A549 (cell line): ENCODE measurements around the gene CTXN3. TPM values are rescaled to one million over a fixed set of nuclear protein-coding genes. Genes with fewer than 3 reads are reported as not detected.

Experiments
- ATAC-seq, 2 experiments: fragments of 200-7000 bp in 1 of 2; fragments of >200 bp in 1 of 2; cut with Nextera tagmentation in 1 of 2; cut with Tn5 transposase in 1 of 2; 3 replicates each; pipeline versions ENCODE4 v1.8.0 to v1.9.1; 2018 to 2020; ENCODE audit warnings: mild to moderate bottlenecking in 1 of 2, moderate library complexity in 1 of 2
- CTCF ChIA-PET: fragments of 300-600 bp; sonication (Branson Sonifier 250); formaldehyde crosslinking; extraction: SDS; loops from one replicate; lab custom pipeline; 2021; ENCODE audit warnings: antibody characterized with exemption, inconsistent platforms; lab: Yijun Ruan, JAX
- POLR2A ChIA-PET: fragments of 350-600 bp; formaldehyde crosslinking; extraction: SDS; loops from one replicate; lab custom pipeline; 2021; ENCODE audit warnings: antibody characterized with exemption, inconsistent platforms; lab: Yijun Ruan, JAX
- DNase-seq, 2 experiments: peaks; one replicate each; pipeline versions ENCODE4 v3.0.0 to v3.0.0-alpha.2; 2011 to 2016; ENCODE audit warnings: low read depth in 1 of 2, low spot score in 1 of 2
- FAIRE-seq: peaks from 2 replicates; lab custom pipeline; 2011; peaks lifted over from hg19 to GRCh38; lab: Jason Lieb, UNC
- H3K27ac ChIP-seq, 2 experiments: fragments of >200 bp; sonication (Bioruptor Twin); formaldehyde crosslinking; 3 replicates each; pipeline ENCODE4 v1.5.1; 2016 to 2017
- H3K4me1 ChIP-seq: fragments of >200 bp; sonication (Bioruptor Twin); formaldehyde crosslinking; 3 replicates; pipeline ENCODE4 v1.6.1; 2016
- H3K4me2 ChIP-seq: fragments of >200 bp; sonication (Bioruptor Twin); formaldehyde crosslinking; 3 replicates; pipeline ENCODE4 v1.6.1; 2016
- H3K4me3 ChIP-seq: fragments of >200 bp; sonication (Bioruptor Twin); formaldehyde crosslinking; 3 replicates; pipeline ENCODE4 v1.5.1; 2016
- H3K9me3 ChIP-seq: fragments of >200 bp; sonication (Bioruptor Twin); formaldehyde crosslinking; 3 replicates; pipeline ENCODE4 v1.6.1; 2016
- CHD2 ChIP-seq: fragments of 150-350 bp; IDR thresholded peaks from 2 replicates; pipeline ENCODE4 v1.6.1; 2014; ENCODE audit warnings: low read length; ENCODE audit not compliant: partially characterized antibody
- CHD4 ChIP-seq: fragments of 200-600 bp; sonication (generic); IDR thresholded peaks from 2 replicates; pipeline ENCODE4 v1.6.1; 2016; ENCODE audit warnings: antibody characterized with exemption, mild to moderate bottlenecking, borderline replicate concordance
- EHMT2 ChIP-seq: fragments of 200-600 bp; sonication (generic); IDR thresholded peaks from 2 replicates; pipeline ENCODE4 v1.6.1; 2016; ENCODE audit warnings: antibody characterized with exemption, low read depth, mild to moderate bottlenecking, moderate library complexity
- ESRRA ChIP-seq: fragments of 150-350 bp; IDR thresholded peaks from 2 replicates; pipeline ENCODE4 v1.6.1; 2014; ENCODE audit warnings: mild to moderate bottlenecking, low read length, borderline replicate concordance
- JUNB ChIP-seq: fragments of >200 bp; sonication (Bioruptor Twin); formaldehyde crosslinking; IDR thresholded peaks from 2 replicates; pipeline ENCODE4 v1.6.1; 2016
- KDM5A ChIP-seq: fragments of 200-600 bp; sonication (generic); IDR thresholded peaks from 2 replicates; pipeline ENCODE4 v1.6.1; 2016; ENCODE audit warnings: antibody characterized with exemption, mild to moderate bottlenecking
- MAFK ChIP-seq: fragments of 450-650 bp; IDR thresholded peaks from 2 replicates; pipeline ENCODE4 v1.6.1; 2014; ENCODE audit not compliant: partially characterized antibody
- POLR2AphosphoS2 ChIP-seq: conservative IDR thresholded peaks from 2 replicates; pipeline ENCODE4 v1.6.1; 2012; ENCODE audit warnings: low read length, improper control_type of control experiment, inconsistent platforms
- RAD21 ChIP-seq, 2 experiments: fragments of >200 bp in 1 of 2; sonication (Bioruptor Twin) in 1 of 2; formaldehyde crosslinking in 1 of 2; IDR thresholded peaks in 1 of 2; conservative IDR thresholded peaks in 1 of 2; 2 replicates in 1 of 2; 3 replicates in 1 of 2; pipeline ENCODE4 v1.6.1; 2012 to 2018; ENCODE audit warnings: inconsistent platforms in 1 of 2
- RARB ChIP-seq: fragments of 250-450 bp; sonication (Bioruptor Pico); IDR thresholded peaks from 2 replicates; pipeline ENCODE4 v1.8.0; 2021; ENCODE audit warnings: mild to moderate bottlenecking, moderate library complexity
- RFX5 ChIP-seq: fragments of 450-650 bp; IDR thresholded peaks from 2 replicates; pipeline ENCODE4 v1.7.1; 2014; ENCODE audit warnings: antibody characterized with exemption, mild to moderate bottlenecking, moderate library complexity
- ZFP36 ChIP-seq: fragments of 450-650 bp; IDR thresholded peaks from 2 replicates; pipeline ENCODE4 v1.6.1; 2014; ENCODE audit warnings: borderline replicate concordance; ENCODE audit not compliant: partially characterized antibody
- ZNF302 ChIP-seq: fragments of 250-450 bp; sonication (Bioruptor Pico); IDR thresholded peaks from 2 replicates; pipeline ENCODE4 v1.9.0; 2021; ENCODE audit warnings: inconsistent platforms, mild to moderate bottlenecking, moderate library complexity
- polyA plus RNA-seq, 4 experiments: library from polyadenylated mRNA; depleted of rRNA in 3 of 4; stranded (reverse); fragments of >200 nt; fragmentation: RNase III in 1 of 4; extraction: RNeasy Plus Mini Kit Qiagen cat#74134 plus additional on column Dnase treatment in 1 of 4; gene quantifications; 2 replicates in 3 of 4; 3 replicates in 1 of 4; pipeline ENCODE4 v1.2.3, GENCODE V29; 2011 to 2017
- TF ChIP-seq, protein P1 (sequence below): IDR thresholded peaks from 2 replicates; pipeline ENCODE4 v1.6.1; 2012
- TF ChIP-seq, protein P2 (sequence below): fragments of 200-600 bp; sonication (generic); IDR thresholded peaks from 2 replicates; pipeline ENCODE4 v1.6.1; 2016; ENCODE audit warnings: antibody characterized with exemption, mild to moderate bottlenecking, moderate library complexity
- TF ChIP-seq, protein P3 (sequence below): fragments of 150-350 bp; IDR thresholded peaks from 2 replicates; pipeline ENCODE4 v1.6.1; 2014; ENCODE audit warnings: low read depth, mild to moderate bottlenecking, low read length
- TF ChIP-seq, protein P4 (sequence below): fragments of 250-450 bp; sonication (Bioruptor Pico); IDR thresholded peaks from 2 replicates; pipeline ENCODE4 v1.5.0; 2020; ENCODE audit warnings: low read depth, mild to moderate bottlenecking, moderate library complexity
- TF ChIP-seq, protein P5 (sequence below): IDR thresholded peaks from 2 replicates; pipeline ENCODE4 v1.6.1; 2012; ENCODE audit warnings: low read depth, borderline replicate concordance
- TF ChIP-seq, protein P6 (sequence below): fragments of >200 bp; sonication (Bioruptor Twin); formaldehyde crosslinking; IDR thresholded peaks from 3 replicates; pipeline ENCODE4 v1.6.1; 2016

CTXN3 gene
- polyA plus RNA-seq, 2 of the 4 experiments (the other 2 are of a cell fraction): not detected

DNA sequence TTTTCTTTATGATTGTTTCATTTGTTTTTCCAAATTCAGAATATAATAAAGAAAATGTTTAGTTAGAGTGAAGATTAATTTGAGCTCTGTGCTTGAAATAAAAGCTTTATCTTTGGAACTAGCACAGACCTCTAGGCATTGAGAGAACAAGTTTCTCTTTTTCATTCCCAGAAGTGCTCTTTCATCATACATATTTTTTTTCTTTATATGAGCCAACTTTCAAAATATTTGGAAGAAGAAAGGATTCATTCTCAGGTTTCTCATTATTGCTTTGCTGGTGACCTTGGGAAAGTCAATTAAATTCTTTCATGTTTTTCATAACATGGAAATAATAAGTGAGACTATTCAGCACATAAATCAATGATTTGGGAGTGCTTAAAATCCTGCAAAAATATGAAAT, 16.8 kb downstream of the CTXN3 start:
- FAIRE-seq (no peak), DNase-seq (no peak), ATAC-seq (no peak)
- H3K27ac ChIP-seq: no peak overlapping the region
- no peaks in the 10 kb centered on the region for H3K9me3 ChIP-seq
- no peaks in the 10 kb centered on the region for H3K4me1 ChIP-seq
- ChIA-PET POLR2A (no interaction called here), CTCF (no interaction called here)
- no peak overlapping the region for H3K4me2 ChIP-seq
- TF ChIP-seq EHMT2 (no peak), RARB (CRISPR knock-in tag) (no peak), ZNF302 (CRISPR knock-in tag) (no peak), MAFK (no peak), CHD4 (no peak), POLR2AphosphoS2 (no peak), RAD21 (conservative IDR thresholded peaks at IDR 0.05 in 1 of 2, IDR thresholded peaks at IDR 0.05 in 1 of 2) (no peak), KDM5A (no peak), ZFP36 (no peak), ESRRA (no peak), RFX5 (no peak), JUNB (no peak), CHD2 (no peak)
- TF ChIP-seq, protein P1, sequence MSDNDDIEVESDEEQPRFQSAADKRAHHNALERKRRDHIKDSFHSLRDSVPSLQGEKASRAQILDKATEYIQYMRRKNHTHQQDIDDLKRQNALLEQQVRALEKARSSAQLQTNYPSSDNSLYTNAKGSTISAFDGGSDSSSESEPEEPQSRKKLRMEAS: no peak
- TF ChIP-seq, protein P2, sequence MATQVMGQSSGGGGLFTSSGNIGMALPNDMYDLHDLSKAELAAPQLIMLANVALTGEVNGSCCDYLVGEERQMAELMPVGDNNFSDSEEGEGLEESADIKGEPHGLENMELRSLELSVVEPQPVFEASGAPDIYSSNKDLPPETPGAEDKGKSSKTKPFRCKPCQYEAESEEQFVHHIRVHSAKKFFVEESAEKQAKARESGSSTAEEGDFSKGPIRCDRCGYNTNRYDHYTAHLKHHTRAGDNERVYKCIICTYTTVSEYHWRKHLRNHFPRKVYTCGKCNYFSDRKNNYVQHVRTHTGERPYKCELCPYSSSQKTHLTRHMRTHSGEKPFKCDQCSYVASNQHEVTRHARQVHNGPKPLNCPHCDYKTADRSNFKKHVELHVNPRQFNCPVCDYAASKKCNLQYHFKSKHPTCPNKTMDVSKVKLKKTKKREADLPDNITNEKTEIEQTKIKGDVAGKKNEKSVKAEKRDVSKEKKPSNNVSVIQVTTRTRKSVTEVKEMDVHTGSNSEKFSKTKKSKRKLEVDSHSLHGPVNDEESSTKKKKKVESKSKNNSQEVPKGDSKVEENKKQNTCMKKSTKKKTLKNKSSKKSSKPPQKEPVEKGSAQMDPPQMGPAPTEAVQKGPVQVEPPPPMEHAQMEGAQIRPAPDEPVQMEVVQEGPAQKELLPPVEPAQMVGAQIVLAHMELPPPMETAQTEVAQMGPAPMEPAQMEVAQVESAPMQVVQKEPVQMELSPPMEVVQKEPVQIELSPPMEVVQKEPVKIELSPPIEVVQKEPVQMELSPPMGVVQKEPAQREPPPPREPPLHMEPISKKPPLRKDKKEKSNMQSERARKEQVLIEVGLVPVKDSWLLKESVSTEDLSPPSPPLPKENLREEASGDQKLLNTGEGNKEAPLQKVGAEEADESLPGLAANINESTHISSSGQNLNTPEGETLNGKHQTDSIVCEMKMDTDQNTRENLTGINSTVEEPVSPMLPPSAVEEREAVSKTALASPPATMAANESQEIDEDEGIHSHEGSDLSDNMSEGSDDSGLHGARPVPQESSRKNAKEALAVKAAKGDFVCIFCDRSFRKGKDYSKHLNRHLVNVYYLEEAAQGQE: no peak
- TF ChIP-seq, protein P3, sequence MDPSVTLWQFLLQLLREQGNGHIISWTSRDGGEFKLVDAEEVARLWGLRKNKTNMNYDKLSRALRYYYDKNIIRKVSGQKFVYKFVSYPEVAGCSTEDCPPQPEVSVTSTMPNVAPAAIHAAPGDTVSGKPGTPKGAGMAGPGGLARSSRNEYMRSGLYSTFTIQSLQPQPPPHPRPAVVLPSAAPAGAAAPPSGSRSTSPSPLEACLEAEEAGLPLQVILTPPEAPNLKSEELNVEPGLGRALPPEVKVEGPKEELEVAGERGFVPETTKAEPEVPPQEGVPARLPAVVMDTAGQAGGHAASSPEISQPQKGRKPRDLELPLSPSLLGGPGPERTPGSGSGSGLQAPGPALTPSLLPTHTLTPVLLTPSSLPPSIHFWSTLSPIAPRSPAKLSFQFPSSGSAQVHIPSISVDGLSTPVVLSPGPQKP: no peak
- TF ChIP-seq, protein P4, sequence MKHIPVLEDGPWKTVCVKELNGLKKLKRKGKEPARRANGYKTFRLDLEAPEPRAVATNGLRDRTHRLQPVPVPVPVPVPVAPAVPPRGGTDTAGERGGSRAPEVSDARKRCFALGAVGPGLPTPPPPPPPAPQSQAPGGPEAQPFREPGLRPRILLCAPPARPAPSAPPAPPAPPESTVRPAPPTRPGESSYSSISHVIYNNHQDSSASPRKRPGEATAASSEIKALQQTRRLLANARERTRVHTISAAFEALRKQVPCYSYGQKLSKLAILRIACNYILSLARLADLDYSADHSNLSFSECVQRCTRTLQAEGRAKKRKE (CRISPR knock-in tag): no peak
- TF ChIP-seq, protein P5, sequence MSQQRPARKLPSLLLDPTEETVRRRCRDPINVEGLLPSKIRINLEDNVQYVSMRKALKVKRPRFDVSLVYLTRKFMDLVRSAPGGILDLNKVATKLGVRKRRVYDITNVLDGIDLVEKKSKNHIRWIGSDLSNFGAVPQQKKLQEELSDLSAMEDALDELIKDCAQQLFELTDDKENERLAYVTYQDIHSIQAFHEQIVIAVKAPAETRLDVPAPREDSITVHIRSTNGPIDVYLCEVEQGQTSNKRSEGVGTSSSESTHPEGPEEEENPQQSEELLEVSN: no peak
- TF ChIP-seq, protein P6, sequence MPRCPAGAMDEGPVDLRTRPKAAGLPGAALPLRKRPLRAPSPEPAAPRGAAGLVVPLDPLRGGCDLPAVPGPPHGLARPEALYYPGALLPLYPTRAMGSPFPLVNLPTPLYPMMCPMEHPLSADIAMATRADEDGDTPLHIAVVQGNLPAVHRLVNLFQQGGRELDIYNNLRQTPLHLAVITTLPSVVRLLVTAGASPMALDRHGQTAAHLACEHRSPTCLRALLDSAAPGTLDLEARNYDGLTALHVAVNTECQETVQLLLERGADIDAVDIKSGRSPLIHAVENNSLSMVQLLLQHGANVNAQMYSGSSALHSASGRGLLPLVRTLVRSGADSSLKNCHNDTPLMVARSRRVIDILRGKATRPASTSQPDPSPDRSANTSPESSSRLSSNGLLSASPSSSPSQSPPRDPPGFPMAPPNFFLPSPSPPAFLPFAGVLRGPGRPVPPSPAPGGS: no peak
- TF ChIP-seq, all 56 proteins: peak for 0
- no peak overlapping the region for H3K4me3 ChIP-seq
